Stomach (tissue), 19 donors: ENCODE results near the gene GPRASP1. TPM values are rescaled to one million over a fixed set of nuclear protein-coding genes. Genes with fewer than 3 reads are reported as not detected.

Source experiments
- DNase-seq, 2 donors: peaks; one replicate each; pipeline versions ENCODE4 v3.0.0 to v3.0.0-alpha.2; 2013 to 2019
- H3K27ac ChIP-seq, 5 donors: fragments of 200-600 bp in 4 of 5; sonication (generic) in 4 of 5; one replicate each; pipeline ENCODE4 v1.5.1; 2013 to 2019; ENCODE audit warnings: mild to moderate bottlenecking in 1 of 5, moderate library complexity in 1 of 5
- H3K27me3 ChIP-seq, 3 donors: fragments of 200-600 bp; sonication (generic); one replicate each; pipeline ENCODE4 v1.5.1; 2017 to 2019; ENCODE audit warnings: mixed run types in 1 of 3
- H3K36me3 ChIP-seq, 4 donors: fragments of 200-600 bp; sonication (generic); 1 replicate in 3 of 4; 2 replicates in 1 of 4; pipeline ENCODE4 v1.5.1; 2016 to 2019
- H3K4me1 ChIP-seq, 4 donors: fragments of 200-600 bp; sonication (generic); one replicate each; pipeline ENCODE4 v1.5.1; 2016 to 2019
- H3K4me3 ChIP-seq, 4 donors: fragments of 200-600 bp; sonication (generic) in 3 of 4; one replicate each; pipeline ENCODE4 v1.5.1; 2016 to 2019; ENCODE audit warnings: mild to moderate bottlenecking in 1 of 4
- H3K9me3 ChIP-seq, 4 donors: fragments of 200-600 bp; sonication (generic); one replicate each; pipeline ENCODE4 v1.5.1; 2016 to 2019
- EP300 ChIP-seq: sonication (generic); formaldehyde crosslinking; IDR thresholded peaks from one replicate; pipeline ENCODE4 v1.6.1; 2017; ENCODE audit warnings: antibody characterized with exemption
- POLR2A ChIP-seq, 4 donors: fragments of 450-650 bp; IDR thresholded peaks; one replicate each; pipeline ENCODE4 v1.6.1; 2016; ENCODE audit warnings: antibody characterized with exemption in 4 of 4, control low read depth in 2 of 4, mild to moderate bottlenecking in 1 of 4, moderate library complexity in 1 of 4
- POLR2AphosphoS5 ChIP-seq, 3 donors: sonication (generic); formaldehyde crosslinking; IDR thresholded peaks; one replicate each; pipeline ENCODE4 v1.6.1; 2016; ENCODE audit warnings: antibody characterized with exemption in 3 of 3
- WGBS, 5 donors: extraction: QIAGEN DNeasy Blood & Tissue Kit in 3 of 5; methylation state at CpG; one replicate each; pipeline versions ENCODE4 v1.1.5 to v1.1.7; 2013 to 2018; 5-methylcytosine and 5-hydroxymethylcytosine counted together
- intact Hi-C: fragments of 100-400 bp; cut with DNase I; formaldehyde crosslinking; loops from one replicate; pipeline ENCODE4 v1.15.1; 2023; ENCODE audit warnings: low total_unique reads
- long read RNA-seq, 10 donors: transcript quantifications; one replicate each; lab custom pipeline, GENCODE V29; 2026
- polyA plus RNA-seq, 3 donors: library from polyadenylated mRNA; stranded (reverse); fragments of 200-250 nt; gene quantifications; one replicate each; pipeline ENCODE4 v1.2.3, GENCODE V29; 2013
- total RNA-seq, 5 donors: library from RNA; depleted of rRNA; stranded (reverse); fragments of >200 nt; gene quantifications; one replicate each; pipeline versions ENCODE4 v1.1.0 to v1.2.3, GENCODE V29; 2014 to 2016
- TF ChIP-seq, protein P1 (sequence below), 7 experiments: fragments of 450-650 bp in 4 of 7; fragments of 200-600 bp in 3 of 7; sonication (generic) in 3 of 7; IDR thresholded peaks; one replicate each; pipeline ENCODE4 v1.5.1; 2016 to 2019; ENCODE audit warnings: antibody characterized with exemption in 7 of 7, control low read depth in 2 of 7, mild to moderate bottlenecking in 1 of 7
- donor health status: healthy with polysubstance abuse.
- donor health status: Bipolar disorder and iron deficiency.
- donor health status: healthy.

The GPRASP1 gene
- 10 to 100 TPM in 3 of 5 donors, 1 to 10 TPM in 2; 1.7 to 24.0 (median 10.3) TPM for total RNA-seq
- 1 to 10 TPM; 1.4 to 3.4 (median 2.4) TPM for polyA plus RNA-seq
- long read RNA-seq, donor 1, result 0 reads
- long read RNA-seq, donor 2, full-length matches to known transcripts, result 1 of 1 reads
- long read RNA-seq, donor 2, partial matches to known transcripts, result 0 of 1 reads
- long read RNA-seq, donor 2, other reads (novel, unspliced or antisense), result 0 of 1 reads
- long read RNA-seq, donor 3, full-length matches to known transcripts, result 1 of 1 reads
- long read RNA-seq, donor 3, partial matches to known transcripts, result 0 of 1 reads
- long read RNA-seq, donor 3, other reads (novel, unspliced or antisense), result 0 of 1 reads
- long read RNA-seq, donor 4, result 0 reads
- long read RNA-seq, donor 5, full-length matches to known transcripts, result 2 of 2 reads
- long read RNA-seq, donor 5, partial matches to known transcripts, result 0 of 2 reads
- long read RNA-seq, donor 5, other reads (novel, unspliced or antisense), result 0 of 2 reads
- long read RNA-seq, donor 6, full-length matches to known transcripts, result 1 of 1 reads
- long read RNA-seq, donor 6, partial matches to known transcripts, result 0 of 1 reads
- long read RNA-seq, donor 6, other reads (novel, unspliced or antisense), result 0 of 1 reads
- long read RNA-seq, donor 7, full-length matches to known transcripts, result 2 of 2 reads
- long read RNA-seq, donor 7, partial matches to known transcripts, result 0 of 2 reads
- long read RNA-seq, donor 7, other reads (novel, unspliced or antisense), result 0 of 2 reads
- long read RNA-seq, donor 8, result 0 reads
- long read RNA-seq, donor 9, full-length matches to known transcripts, result 1 of 1 reads
- long read RNA-seq, donor 9, partial matches to known transcripts, result 0 of 1 reads
- long read RNA-seq, donor 9, other reads (novel, unspliced or antisense), result 0 of 1 reads
- long read RNA-seq, donor 10, result 0 reads

DNA sequence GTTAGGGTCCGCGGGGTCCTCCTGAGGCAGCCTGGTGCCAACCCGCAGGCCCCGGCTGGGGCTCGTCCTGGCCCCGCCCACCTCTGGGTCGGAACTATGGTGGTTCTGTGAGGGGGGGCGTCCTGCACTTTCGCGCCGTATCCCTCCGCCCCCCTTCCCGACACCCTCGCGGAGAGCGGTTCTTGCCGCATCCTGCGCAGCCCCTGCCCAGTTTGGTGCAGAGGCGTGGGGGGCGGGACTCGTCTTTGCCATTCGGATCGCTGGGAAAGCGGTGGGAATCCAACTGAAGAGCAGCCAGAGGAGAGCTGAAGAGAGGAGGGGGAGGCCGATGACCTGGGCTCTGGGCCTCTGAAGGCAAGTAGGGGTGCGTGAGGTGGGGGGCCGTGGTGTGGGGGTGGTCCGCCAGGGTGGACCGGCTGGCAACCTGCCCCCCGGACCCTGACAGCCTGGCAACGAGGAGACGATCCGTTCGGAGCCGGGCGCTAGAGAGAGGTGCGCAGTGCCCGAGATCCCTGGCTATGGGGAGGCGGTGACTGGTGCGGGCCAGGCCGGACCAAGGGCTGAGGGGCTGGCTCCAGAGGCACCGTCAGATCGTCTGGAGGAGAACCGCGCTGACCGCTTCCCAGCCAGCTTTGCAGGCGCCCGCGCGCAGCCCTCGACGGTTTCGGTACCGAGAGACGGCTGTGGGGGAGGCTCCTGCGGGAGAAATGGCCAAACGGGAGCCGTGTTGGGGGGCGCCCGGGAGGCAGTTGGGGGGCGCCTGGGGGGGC lies at the start of gene GPRASP1:
TSS of gene GPRASP1 (plus strand) at position 242 of the 770 bp plus-strand sequence. CDS start 2,431 bp downstream, outside the sequence.
- H3K27ac ChIP-seq, result peak within 1 kb of the TSS in 4 of 5 donors; percentile 73 to 85 (median 74)
- WGBS, 5 donors, result 1 to 42% (median 20%) methylated on average over 33 to 56 of the region's 61 CpGs; no CpG with 5 or more reads in 1 of the 5 donors
- H3K9me3 ChIP-seq, result no peaks in the 10 kb centered on the region
- TF ChIP-seq POLR2AphosphoS5 (IDR thresholded peaks at IDR 0.05), result peak; percentile 15 to 41 (median 34)
- no peak for TF ChIP-seq EP300
- no peaks in the 10 kb centered on the region for H3K36me3 ChIP-seq
- no peaks in the 10 kb centered on the region for H3K4me1 ChIP-seq
- H3K4me3 ChIP-seq, result peak within 1 kb of the TSS; percentile 48 to 59 (median 55)
- H3K27me3 ChIP-seq, result peaks cover 0 to 8% (median 0%) of the 10 kb centered on the region in 3 donors
- intact Hi-C loops, result no loop called here
- DNase-seq, result peak in 1 of 2 donors; percentile 87

- Histone ChIP-seq H3K4me3 (no peak overlapping the region), H3K36me3 (peaks cover 0 to 15% (median 0%) of the 10 kb centered on the region in 4 donors), H3K4me1 (peaks cover 0 to 10% (median 4%) of the 10 kb centered on the region in 4 donors), H3K9me3 (no peaks in the 10 kb centered on the region), H3K27ac (no peak overlapping the region), H3K27me3 (no peaks in the 10 kb centered on the region)
- intact Hi-C loops, result no loop called here
- 50 to 74% (median 70%) methylated on average over 1 of the region's 1 CpG for WGBS, 5 donors
- no peak for TF ChIP-seq POLR2A (IDR thresholded peaks at IDR 0.05)
- TF ChIP-seq, protein P1, sequence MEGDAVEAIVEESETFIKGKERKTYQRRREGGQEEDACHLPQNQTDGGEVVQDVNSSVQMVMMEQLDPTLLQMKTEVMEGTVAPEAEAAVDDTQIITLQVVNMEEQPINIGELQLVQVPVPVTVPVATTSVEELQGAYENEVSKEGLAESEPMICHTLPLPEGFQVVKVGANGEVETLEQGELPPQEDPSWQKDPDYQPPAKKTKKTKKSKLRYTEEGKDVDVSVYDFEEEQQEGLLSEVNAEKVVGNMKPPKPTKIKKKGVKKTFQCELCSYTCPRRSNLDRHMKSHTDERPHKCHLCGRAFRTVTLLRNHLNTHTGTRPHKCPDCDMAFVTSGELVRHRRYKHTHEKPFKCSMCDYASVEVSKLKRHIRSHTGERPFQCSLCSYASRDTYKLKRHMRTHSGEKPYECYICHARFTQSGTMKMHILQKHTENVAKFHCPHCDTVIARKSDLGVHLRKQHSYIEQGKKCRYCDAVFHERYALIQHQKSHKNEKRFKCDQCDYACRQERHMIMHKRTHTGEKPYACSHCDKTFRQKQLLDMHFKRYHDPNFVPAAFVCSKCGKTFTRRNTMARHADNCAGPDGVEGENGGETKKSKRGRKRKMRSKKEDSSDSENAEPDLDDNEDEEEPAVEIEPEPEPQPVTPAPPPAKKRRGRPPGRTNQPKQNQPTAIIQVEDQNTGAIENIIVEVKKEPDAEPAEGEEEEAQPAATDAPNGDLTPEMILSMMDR (IDR thresholded peaks at IDR 0.05), result no peak
- no peak for TF ChIP-seq EP300
- TF ChIP-seq POLR2AphosphoS5 (IDR thresholded peaks at IDR 0.05), result no peak
- DNase-seq, result no peak
Observed at GRCh38 chrX:102604327-102604726, 47.0 kb upstream of the GPRASP1 start.

DNA sequence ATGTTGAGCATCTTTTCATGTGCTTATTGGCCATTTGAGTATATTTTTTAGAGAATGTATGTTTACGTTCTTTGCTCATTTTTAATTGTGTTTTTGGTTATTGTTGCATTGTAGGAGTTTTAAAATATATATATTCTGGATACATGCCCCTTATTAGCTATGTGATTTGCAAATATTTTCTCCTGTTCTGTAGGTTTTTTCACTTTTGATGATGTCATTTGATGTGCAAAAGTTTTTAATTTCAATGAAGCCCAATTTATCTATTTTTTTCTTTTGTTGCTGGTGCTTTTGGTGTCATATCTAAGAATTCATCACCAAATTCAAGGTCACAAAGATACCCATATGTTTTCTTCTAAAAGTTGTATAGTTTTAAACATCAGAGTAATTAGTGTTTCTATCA lies 45.2 kb upstream of the GPRASP1 start:
- intact Hi-C loops, result no loop called here
- no peaks in the 10 kb centered on the region for H3K27me3 ChIP-seq
- H3K4me3 ChIP-seq, result no peak overlapping the region
- peaks cover 0 to 22% (median 4%) of the 10 kb centered on the region in 4 donors for H3K36me3 ChIP-seq
- WGBS, 5 donors, result 74 to 100% (median 95%) methylated on average over 1 of the region's 1 CpG
- no peaks in the 10 kb centered on the region for H3K9me3 ChIP-seq
- H3K4me1 ChIP-seq, result peaks cover 0 to 2% (median under 1%) of the 10 kb centered on the region in 4 donors
- no peak overlapping the region for H3K27ac ChIP-seq
- DNase-seq, result no peak
- TF ChIP-seq, protein P1 (IDR thresholded peaks at IDR 0.05), result no peak
- TF ChIP-seq POLR2AphosphoS5 (IDR thresholded peaks at IDR 0.05) (no peak), POLR2A (IDR thresholded peaks at IDR 0.05) (no peak), EP300 (no peak)

DNA sequence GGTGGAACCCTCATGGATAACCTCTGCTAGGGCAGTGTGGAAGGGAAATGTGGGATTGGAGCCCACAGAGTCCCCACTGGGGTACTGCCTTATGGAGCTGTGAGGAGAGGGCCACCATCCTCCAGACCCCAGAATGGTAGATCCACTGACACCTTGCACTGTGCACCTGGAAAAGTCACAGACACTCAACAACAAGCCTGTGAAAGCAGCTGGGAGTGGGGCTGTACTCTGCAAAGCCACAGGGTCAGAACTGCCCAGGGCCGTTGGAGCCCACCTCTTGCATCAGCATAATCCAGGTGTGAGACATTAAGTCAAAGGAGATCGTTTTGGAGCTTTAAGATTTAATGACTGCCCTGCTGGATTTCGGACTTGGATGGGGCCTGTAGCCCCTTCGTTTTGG lies 40.4 kb upstream of the GPRASP1 start:
- Histone ChIP-seq H3K27me3 (no peaks in the 10 kb centered on the region), H3K36me3 (peaks cover 0 to 11% (median 4%) of the 10 kb centered on the region in 4 donors), H3K4me3 (no peak overlapping the region), H3K9me3 (no peaks in the 10 kb centered on the region), H3K4me1 (no peaks in the 10 kb centered on the region), H3K27ac (no peak overlapping the region)
- intact Hi-C loops, result no loop called here
- DNase-seq, result no peak
- 57 to 92% (median 75%) methylated on average over 1 to 4 of the region's 4 CpGs for WGBS, 5 donors
- TF ChIP-seq, protein P1 (IDR thresholded peaks at IDR 0.05), result no peak
- TF ChIP-seq EP300 (no peak), POLR2A (IDR thresholded peaks at IDR 0.05) (no peak), POLR2AphosphoS5 (IDR thresholded peaks at IDR 0.05) (no peak)
